H1 (cell line): ENCODE measurements around the gene KLHL5. TPM values are rescaled to one million over a fixed set of nuclear protein-coding genes. Genes with fewer than 3 reads are reported as not detected.

Experiments
- CBX5 ChIP-seq: fragments of 300-800, 300-1000 bp; sonication (generic); IDR thresholded peaks from 2 replicates; pipeline ENCODE4 v1.7.1; 2016; ENCODE audit warnings: antibody characterized with exemption, low read length, low read depth
- polyA plus RNA-seq, 7 experiments: library from polyadenylated mRNA; depleted of rRNA in 3 of 7; stranded (reverse) in 5 of 7; unstranded in 2 of 7; fragments of >200 nt in 5 of 7; fragments of 200-250 nt in 2 of 7; gene quantifications; 1 replicate in 5 of 7; 2 replicates in 1 of 7; 4 replicates in 1 of 7; pipeline versions ENCODE4 v1.2.1 to v1.2.3, GENCODE V29; 2011 to 2013; ENCODE audit warnings: missing spikeins in 2 of 7, mixed read lengths in 2 of 7
- total RNA-seq: library from RNA; stranded (reverse); fragmentation: NEBNext Ultra II Directional; extraction: Animal tissue kit (Norgen Biotek cat#: 25700); gene quantifications from 2 replicates; pipeline ENCODE4 v1.2.1, GENCODE V29; 2021

KLHL5 gene
- total and polyA plus RNA-seq, 2 of the 8 experiments (the other 6 are each of a cell fraction or from before 2014, with no cell fraction given) = 13.0 to 23.6 TPM

GRCh38 chr4:39118034-39118658 is 56.1 kb downstream of the KLHL5 start (continued):
- TF ChIP-seq CBX5 = no peak
